ENCODE results near the gene GOLGA6B.
A peak's percentile ranks its signal among the peaks of the same experiment; 100 is the strongest.
"Not testable (repeated sequence)": the region's sequence is repeated elsewhere in the genome, so short reads cannot be mapped to it uniquely, and the experiment has no call there.

DNA sequence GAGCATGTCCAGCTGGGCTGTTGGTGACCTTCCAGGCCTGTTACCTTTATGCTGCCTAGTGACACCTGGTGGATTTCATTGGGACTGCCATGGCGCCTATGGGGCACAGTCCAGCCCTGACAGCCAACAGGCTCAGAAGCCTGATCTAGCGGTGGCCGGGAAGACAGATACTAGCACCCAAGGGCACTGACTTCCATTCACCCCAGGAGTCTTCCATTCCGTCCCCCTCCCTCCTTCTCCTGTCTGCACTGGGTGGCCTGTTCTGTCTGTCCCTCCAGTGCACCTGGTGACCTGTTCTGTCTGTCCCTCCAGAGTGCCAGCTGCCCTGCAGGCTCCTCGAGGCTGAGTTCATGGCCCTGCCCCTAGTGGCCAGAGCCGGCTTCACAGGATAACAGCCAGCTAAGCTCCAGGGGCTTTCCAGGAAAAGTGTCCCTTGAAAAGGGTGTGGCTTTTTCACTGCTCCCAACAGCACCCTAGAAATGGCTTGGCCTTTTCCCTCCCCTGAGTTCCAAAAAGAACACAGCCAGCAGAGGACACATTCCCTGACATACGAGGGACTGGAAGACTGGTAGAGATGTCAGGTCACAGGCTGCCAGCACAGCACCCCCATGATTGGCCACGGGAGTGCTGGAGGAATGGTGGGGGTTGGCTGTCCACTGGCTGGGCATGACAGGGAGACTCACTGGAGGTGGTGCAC, 16.3 kb downstream of the GOLGA6B start:
- TF ChIP-seq, protein P1, sequence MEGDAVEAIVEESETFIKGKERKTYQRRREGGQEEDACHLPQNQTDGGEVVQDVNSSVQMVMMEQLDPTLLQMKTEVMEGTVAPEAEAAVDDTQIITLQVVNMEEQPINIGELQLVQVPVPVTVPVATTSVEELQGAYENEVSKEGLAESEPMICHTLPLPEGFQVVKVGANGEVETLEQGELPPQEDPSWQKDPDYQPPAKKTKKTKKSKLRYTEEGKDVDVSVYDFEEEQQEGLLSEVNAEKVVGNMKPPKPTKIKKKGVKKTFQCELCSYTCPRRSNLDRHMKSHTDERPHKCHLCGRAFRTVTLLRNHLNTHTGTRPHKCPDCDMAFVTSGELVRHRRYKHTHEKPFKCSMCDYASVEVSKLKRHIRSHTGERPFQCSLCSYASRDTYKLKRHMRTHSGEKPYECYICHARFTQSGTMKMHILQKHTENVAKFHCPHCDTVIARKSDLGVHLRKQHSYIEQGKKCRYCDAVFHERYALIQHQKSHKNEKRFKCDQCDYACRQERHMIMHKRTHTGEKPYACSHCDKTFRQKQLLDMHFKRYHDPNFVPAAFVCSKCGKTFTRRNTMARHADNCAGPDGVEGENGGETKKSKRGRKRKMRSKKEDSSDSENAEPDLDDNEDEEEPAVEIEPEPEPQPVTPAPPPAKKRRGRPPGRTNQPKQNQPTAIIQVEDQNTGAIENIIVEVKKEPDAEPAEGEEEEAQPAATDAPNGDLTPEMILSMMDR (IDR thresholded peaks at IDR 0.05) = peak; percentile 69
- not testable (repeated sequence) for TF ChIP-seq EZH2 (IDR thresholded peaks at IDR 0.05)
